Hepatocyte (in vitro differentiated cells): ENCODE results near the gene CDC5L. TPM values are rescaled to one million over a fixed set of nuclear protein-coding genes. Genes with fewer than 3 reads are reported as not detected.

Source experiments
- DNase-seq: peaks from one replicate; pipeline ENCODE4 v3.0.0-alpha.2; 2016; ENCODE audit warnings: low spot score
- H2AFZ ChIP-seq: fragments of 200-600 bp; sonication (generic); 2 replicates; pipeline ENCODE4 v1.6.0; 2016; ENCODE audit warnings: antibody characterized with exemption, mild to moderate bottlenecking
- H3K27ac ChIP-seq: fragments of 200-600 bp; sonication (generic); 2 replicates; pipeline ENCODE4 v1.5.1; 2016; ENCODE audit warnings: mild to moderate bottlenecking
- H3K27me3 ChIP-seq: fragments of 200-600 bp; sonication (generic); 2 replicates; pipeline ENCODE4 v1.6.1; 2016
- H3K36me3 ChIP-seq: fragments of 200-600 bp; sonication (generic); replicated peaks from 2 replicates; pipeline ENCODE4 v1.5.1; 2016; ENCODE audit warnings: low read depth; ENCODE audit not compliant: insufficient read depth
- H3K4me1 ChIP-seq: fragments of 200-600 bp; sonication (generic); 2 replicates; pipeline ENCODE4 v1.5.1; 2016; ENCODE audit warnings: mild to moderate bottlenecking, moderate library complexity; ENCODE audit not compliant: insufficient read depth
- H3K4me2 ChIP-seq: fragments of 200-600 bp; sonication (generic); 2 replicates; pipeline ENCODE4 v1.6.0; 2016
- H3K4me3 ChIP-seq: fragments of 200-600 bp; sonication (generic); 2 replicates; pipeline ENCODE4 v1.5.1; 2016; ENCODE audit warnings: mild to moderate bottlenecking
- H3K79me2 ChIP-seq: fragments of 200-600 bp; sonication (generic); 2 replicates; pipeline ENCODE4 v1.6.0; 2017; ENCODE audit warnings: mild to moderate bottlenecking
- H3K9me2 ChIP-seq: fragments of 200-600 bp; sonication (generic); replicated peaks from 2 replicates; pipeline ENCODE4 v1.6.0; 2017; ENCODE audit warnings: mild to moderate bottlenecking; ENCODE audit not compliant: insufficient read depth
- H3K9me3 ChIP-seq: fragments of 200-600 bp; sonication (generic); 2 replicates; pipeline ENCODE4 v1.5.1; 2016; ENCODE audit warnings: low read depth, mild to moderate bottlenecking
- H4K20me1 ChIP-seq: fragments of 200-600 bp; sonication (generic); 2 replicates; pipeline ENCODE4 v1.6.0; 2016; ENCODE audit warnings: mild to moderate bottlenecking; ENCODE audit not compliant: insufficient read depth, poor library complexity, severe bottlenecking
- CTCF ChIP-seq: fragments of 200-600 bp; sonication (generic); IDR thresholded peaks from 2 replicates; pipeline ENCODE4 v1.5.1; 2016; ENCODE audit warnings: antibody characterized with exemption, mild to moderate bottlenecking; ENCODE audit not compliant: poor library complexity
- EZH2 ChIP-seq: fragments of 200-600 bp; sonication (generic); IDR thresholded peaks from 2 replicates; pipeline ENCODE4 v1.6.1; 2016; ENCODE audit warnings: antibody characterized with exemption, mild to moderate bottlenecking, borderline replicate concordance
- EZH2phosphoT487 ChIP-seq: fragments of 200-600 bp; sonication (generic); IDR thresholded peaks from one replicate; pipeline ENCODE4 v1.6.1; 2018; ENCODE audit warnings: antibody characterized with exemption, mild to moderate bottlenecking, low read depth, moderate library complexity; ENCODE audit not compliant: unreplicated experiment, severe bottlenecking
- WGBS: methylation state at CpG from one replicate; pipeline ENCODE4 v1.1.6; 2016; ENCODE audit warnings: low lambda C conversion rate; ENCODE audit errors: missing lambda C conversion rate; 5-methylcytosine and 5-hydroxymethylcytosine counted together
- polyA plus RNA-seq: library from polyadenylated mRNA; unstranded; fragments of >200 nt; fragmentation: Nextera tagmentation; extraction: Ambion mirVana; gene quantifications from 2 replicates; pipeline ENCODE4 v1.2.1, GENCODE V29; 2016
- total RNA-seq: library from RNA; depleted of rRNA; stranded (reverse); fragments of >200 nt; gene quantifications from 2 replicates; pipeline ENCODE4 v1.2.3, GENCODE V29; 2014

Gene CDC5L
- total and polyA plus RNA-seq, 2 experiments from 2014 or later, result 10.0 to 23.1 TPM

- Histone ChIP-seq H3K9me2 (no peaks in the 10 kb centered on the region), H3K27ac (no peak overlapping the region), H3K36me3 (no peaks in the 10 kb centered on the region), H3K4me2 (no peak overlapping the region), H3K4me1 (peaks cover 6% of the 10 kb centered on the region), H4K20me1 (no peaks in the 10 kb centered on the region), H3K27me3 (no peaks in the 10 kb centered on the region), H3K9me3 (no peaks in the 10 kb centered on the region), H2AFZ (no peak overlapping the region), H3K4me3 (no peak overlapping the region), H3K79me2 (no peaks in the 10 kb centered on the region)
- TF ChIP-seq EZH2, result no peak
- TF ChIP-seq EZH2phosphoT487, result no peak
- no peak for TF ChIP-seq CTCF
- DNase-seq, result no peak
- WGBS, result 100% methylated on average over 1 of the region's 1 CpG
These were observed 65.6 kb downstream of the CDC5L start for GRCh38 chr6:44453146-44453545.

DNA sequence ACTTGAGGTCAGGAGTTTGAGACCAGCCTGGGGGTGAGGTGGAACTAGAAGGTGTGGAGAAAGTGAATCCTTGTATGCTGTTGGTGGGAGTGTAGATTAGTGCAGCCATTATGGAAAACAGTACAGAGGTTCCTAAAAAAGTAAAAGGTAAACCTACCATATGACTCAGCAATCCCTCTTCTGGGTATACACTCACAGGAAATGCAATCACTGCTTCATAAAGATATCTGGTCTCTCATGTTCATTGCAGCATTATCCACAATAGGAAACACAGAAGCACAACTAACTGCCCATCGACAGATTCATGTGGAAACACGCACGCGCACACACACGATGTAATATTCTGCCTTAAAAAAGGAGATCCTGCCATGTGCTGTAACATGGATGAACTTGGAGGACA is 66.7 kb downstream of the CDC5L start:
- Histone ChIP-seq H3K36me3 (no peaks in the 10 kb centered on the region), H3K9me2 (no peaks in the 10 kb centered on the region), H3K4me1 (peaks cover 6% of the 10 kb centered on the region), H3K9me3 (no peaks in the 10 kb centered on the region), H3K27ac (no peak overlapping the region), H3K4me3 (no peak overlapping the region), H3K79me2 (no peaks in the 10 kb centered on the region), H4K20me1 (no peaks in the 10 kb centered on the region), H3K4me2 (no peak overlapping the region), H3K27me3 (no peaks in the 10 kb centered on the region), H2AFZ (no peak overlapping the region)
- DNase-seq, result no peak
- 89% methylated on average over 5 of the region's 5 CpGs for WGBS
- TF ChIP-seq EZH2, result no peak
- TF ChIP-seq CTCF, result no peak
- TF ChIP-seq EZH2phosphoT487, result no peak

DNA sequence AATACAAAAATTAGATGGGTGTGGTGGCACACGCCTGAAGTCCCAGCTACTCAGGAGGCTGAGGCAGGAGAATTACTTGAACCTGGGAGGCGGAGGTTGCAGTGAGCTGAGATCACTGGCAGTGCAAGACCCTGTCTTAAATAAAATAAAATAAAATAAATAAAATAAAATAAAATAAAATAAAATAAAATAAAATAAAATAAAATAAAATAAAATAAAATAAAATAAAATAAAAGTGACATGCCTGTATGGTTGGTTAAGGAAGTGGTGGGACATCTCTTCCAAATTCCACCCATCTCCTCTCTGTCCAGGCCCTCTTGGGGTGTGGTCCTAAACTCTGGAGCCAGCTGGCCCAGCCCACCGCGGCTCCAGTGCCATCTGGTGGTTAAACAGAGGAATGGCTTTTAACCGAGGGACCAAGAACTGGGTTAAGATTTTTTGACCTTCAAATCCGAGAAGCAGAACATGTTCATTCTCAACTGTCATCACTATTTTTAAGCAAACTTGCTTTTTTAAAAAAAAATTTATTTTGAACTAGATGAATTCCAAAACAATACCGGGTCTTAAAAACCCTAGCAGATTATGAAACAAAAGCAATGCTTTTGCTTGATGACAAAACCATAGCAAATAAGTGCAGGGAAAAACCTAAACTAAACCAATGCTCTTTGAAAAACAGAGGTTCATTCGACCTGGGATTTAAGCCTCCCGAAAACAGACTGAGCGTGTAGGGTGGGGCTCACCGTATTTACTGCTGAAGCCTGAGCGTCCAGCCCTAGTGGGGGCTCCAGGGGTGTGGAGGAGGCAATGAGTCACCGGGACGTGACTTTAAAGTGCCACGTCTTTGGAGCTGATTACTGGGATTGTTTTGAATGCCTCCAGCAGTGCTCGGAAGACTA is 68.8 kb downstream of the CDC5L start:
- peak; percentile 63 for DNase-seq
- Histone ChIP-seq H3K27me3 (no peaks in the 10 kb centered on the region), H2AFZ (peak overlapping the region; percentile 23), H3K36me3 (no peaks in the 10 kb centered on the region), H3K9me2 (no peaks in the 10 kb centered on the region), H3K4me3 (no peak overlapping the region), H3K79me2 (no peaks in the 10 kb centered on the region), H4K20me1 (no peaks in the 10 kb centered on the region), H3K27ac (peak overlapping the region; percentile 6), H3K4me2 (peak overlapping the region; percentile 64), H3K9me3 (no peaks in the 10 kb centered on the region), H3K4me1 (peaks cover 6% of the 10 kb centered on the region)
- TF ChIP-seq EZH2 (no peak), CTCF (peak; percentile 83)
- WGBS, result 29% methylated on average over 16 of the region's 16 CpGs
